HG03196 (cell line): Measurements from ENCODE around the gene CDV3.
A peak's percentile ranks its signal among the peaks of the same experiment; 100 is the strongest.
"Not testable (repeated sequence)": the region's sequence is repeated elsewhere in the genome, so short reads cannot be mapped to it uniquely, and the experiment has no call there.

Source experiments
- ATAC-seq: cut with Tn5 transposase; IDR thresholded peaks from one replicate; pipeline ENCODE4 v1.9.1; 2021; ENCODE audit not compliant: unreplicated experiment

The CDV3 gene, protein sequence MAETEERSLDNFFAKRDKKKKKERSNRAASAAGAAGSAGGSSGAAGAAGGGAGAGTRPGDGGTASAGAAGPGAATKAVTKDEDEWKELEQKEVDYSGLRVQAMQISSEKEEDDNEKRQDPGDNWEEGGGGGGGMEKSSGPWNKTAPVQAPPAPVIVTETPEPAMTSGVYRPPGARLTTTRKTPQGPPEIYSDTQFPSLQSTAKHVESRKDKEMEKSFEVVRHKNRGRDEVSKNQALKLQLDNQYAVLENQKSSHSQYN

DNA sequence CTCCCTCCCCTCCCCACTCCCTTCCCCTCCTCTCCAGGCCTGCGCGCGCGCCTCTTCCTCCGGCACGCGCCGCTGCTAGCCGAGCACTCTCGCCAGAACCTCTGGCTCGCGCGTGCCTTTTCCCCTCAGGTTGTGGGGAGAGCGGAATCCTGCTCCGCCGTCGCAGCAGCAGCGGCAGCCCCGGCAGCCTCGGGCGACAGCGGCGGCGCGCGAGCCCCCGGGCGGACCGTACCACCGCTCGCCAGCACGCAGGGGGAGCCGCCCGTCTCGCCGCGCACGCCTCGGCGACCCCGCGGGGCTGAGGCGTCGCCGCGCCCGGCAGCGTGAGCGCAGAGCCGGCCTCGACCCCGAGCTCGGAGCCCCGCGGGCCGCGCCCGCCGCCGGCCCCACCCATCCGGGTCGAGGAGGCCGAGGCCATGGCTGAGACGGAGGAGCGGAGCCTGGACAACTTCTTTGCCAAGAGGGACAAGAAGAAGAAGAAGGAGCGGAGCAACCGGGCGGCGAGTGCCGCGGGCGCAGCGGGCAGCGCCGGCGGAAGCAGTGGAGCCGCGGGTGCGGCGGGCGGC is at the start of gene CDV3:
TSS of gene CDV3 (plus strand) at position 58 of the 566 bp plus-strand sequence. CDS start at position 417, 359 bp downstream.
- ATAC-seq, result peak; percentile 20

DNA sequence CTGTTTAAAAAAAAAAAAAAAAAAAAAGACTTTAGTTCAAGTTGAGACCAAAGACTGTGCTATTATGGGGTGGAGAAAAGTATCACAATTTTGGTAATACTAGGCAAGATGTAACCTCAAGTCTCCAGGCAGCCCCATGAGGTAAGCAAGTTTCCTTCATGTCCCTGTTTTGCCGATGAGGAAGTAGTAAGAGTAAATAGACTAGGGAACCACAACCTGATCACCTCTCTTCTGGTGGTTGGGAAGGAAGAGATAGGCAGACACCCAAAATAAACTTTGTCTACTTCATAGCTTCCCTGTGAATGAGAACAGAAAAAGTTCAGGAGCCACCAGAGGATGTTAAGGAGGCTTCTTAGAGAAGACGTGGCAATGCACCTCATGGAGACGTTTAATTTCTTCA is 49.7 kb upstream of the CDV3 start:
- ATAC-seq, result not testable (repeated sequence)

DNA sequence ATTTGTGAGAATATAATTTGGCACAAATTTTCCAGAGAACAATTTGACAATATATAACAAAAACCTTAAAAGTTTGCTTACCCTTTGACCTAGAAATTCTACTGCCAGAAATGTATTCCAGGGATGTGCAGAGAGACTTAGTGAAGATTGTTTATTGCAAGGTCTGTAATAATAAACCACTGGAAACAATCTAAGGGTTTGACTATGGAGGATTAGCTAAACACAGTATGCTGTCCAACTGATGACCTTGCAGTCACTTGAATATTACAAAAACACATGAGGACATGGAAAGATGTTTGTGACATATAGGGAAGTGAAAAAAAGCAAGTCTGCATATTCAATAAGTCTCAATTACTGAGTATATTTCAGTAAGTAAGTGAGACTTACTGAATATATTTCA is 48.1 kb upstream of the CDV3 start:
- ATAC-seq, result no peak

DNA sequence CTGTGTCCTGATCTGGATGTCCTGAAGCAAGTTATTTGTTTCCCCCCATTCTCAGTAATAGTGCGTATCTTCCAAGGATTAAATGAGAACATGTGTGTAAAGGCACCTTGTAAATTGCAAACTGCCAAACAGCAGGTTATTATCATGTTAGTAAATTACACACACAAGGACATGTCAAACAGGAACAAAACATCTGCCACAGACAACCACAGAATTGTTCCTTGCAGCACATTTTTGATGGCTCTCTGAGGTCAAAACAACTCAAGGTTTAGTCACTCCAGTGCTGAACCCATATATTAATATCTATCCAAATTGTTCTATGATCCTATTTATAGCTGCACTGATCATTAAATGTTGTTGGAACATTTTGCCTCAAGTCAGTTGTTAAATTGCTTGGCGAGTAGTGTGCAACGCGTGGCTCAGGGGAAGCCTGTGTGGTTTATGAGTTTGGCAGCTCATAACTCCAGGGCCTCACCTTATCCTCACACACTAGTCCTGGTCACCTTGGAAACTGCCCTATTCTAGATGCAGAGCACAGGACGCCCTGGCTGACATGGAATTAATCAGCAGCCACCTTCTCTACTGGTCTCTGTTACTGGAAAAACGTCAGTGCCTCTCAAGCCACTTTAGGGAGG is 46.3 kb upstream of the CDV3 start:
- no peak for ATAC-seq

DNA sequence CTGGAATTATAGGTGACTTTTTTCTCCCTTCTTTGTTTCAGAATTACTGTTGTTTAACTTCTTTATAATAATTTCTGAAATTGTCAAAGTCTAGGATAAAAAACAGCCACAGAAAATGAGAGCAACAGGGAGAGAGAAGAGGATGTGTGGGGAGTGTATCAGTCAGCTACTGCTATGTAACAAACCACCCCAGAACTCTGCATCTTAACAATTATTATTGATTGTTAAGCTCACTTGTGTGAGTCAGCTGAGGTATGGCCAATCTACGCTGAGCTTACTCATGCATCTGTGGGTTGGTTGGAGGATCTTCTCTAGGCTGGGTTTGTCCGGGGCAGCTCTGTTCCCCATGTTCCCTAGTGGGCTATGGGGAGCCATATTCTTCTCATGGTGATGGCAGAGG is 43.7 kb upstream of the CDV3 start:
- no peak for ATAC-seq

DNA sequence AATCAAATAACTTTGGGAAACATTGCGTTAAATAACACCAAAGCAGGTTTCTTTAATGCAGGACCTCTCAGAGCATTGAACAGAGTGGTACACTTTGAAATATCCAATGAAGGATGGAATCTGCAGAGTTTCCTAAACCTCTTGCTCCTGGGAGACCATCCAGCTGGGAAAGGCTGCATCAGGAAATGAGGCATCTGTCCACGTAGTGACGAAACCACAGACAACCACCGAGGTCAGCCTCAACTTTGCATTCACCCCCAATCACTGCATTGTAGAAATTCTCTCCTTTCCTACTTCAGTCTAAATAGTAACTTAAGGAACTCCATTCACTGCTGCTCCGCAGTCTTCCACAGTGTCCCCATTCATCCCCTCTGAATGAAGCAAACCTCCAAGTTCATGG is 41.5 kb upstream of the CDV3 start:
- no peak for ATAC-seq

DNA sequence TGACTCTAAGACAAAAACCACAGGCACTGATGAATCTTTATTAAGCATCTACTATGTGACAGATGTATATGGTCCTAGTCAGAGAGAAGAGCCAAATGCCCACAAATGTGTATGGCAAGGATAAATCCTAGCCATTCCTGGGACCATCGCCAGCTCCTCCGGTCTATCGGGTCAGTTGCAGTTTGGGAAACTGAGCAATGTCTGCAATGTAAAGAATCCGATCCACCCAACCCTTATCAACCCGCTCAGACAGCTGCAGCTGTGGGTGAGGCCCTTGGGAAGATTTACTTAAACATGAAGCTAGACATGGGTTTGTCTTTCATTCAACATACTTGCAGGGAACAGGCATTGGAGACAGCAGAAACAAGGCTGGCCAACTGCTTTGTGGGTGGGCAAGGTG is 40.5 kb upstream of the CDV3 start:
- no peak for ATAC-seq

DNA sequence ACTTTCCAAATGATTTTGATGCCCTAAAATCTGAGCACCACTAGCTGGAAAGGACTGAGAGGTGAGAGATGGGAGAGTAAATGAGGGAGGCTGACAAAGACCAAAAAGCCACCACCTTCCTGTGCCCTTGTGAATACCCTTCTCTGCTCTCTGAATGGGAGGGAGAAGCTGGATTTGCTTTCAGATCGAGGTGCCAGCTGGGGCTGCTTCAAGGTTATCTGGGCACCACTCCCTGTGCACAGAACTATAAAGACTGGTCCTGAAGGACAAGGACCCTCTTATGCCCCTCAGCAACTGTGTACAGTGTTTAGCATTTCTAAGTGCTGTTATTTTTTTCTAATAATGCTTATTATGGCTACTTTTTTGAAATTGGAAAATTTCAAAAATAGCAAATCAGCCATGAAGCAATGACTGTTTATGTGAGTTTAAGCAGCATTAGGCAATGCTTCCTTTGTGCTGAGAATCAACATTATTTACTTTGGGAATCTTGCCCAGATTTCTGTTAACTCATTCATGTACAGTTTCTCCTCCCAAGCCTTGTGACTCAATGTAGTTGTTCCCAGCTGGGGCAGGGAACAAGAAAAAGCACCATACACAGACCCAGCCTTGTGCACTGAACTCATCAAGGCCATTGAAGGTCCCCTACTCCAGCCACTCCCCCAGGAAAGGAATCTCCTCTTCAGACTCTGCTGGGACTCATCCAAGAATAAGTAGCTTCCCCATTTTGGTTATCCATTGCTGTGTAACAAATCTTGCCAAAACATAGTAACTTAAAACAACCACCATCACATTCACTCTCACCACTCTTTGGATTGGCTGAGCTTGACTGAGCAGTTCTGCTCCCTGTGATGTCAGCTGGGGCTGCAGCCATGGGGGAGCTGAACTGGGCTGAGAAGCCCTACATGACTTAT is 37.3 kb upstream of the CDV3 start:
- ATAC-seq, result no peak

DNA sequence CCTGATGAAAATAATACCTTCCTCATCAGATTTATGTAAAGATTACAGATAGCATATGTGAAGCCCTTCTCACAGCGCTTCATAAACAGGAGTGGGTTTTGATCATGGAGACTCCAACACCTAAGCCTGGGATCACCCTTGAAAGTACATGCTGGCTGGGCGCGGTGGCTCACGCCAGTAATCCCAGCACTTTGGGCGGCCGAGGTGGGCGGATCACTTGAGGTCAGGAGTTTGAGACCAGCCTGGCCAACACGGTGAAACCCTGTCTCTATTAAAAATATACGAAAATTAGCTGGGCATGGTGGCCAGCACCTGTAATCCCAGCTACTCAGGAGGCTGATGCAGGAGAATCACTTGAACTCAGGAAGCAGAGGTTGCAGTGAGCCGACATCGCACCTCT is 36.4 kb upstream of the CDV3 start:
- ATAC-seq, result not testable (repeated sequence)

DNA sequence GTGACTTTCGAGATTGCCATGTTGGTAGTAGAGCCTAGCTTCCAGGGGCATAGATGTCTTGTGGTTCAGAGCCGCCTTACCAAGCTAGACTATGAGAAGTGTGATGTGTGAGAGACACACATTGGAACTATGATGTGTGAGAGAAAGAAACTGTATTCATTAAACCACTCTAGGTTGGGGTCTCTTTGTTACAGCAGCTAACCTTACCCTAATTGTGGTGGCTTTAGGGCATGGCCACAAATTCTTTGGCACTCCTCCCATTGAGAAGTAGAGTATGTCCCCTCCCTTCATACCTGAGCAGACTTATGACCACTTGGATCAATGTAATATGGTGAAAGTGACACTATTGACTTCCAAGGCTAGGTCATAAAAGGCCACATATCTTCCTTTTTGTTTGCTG is 35.3 kb upstream of the CDV3 start:
- ATAC-seq, result no peak

DNA sequence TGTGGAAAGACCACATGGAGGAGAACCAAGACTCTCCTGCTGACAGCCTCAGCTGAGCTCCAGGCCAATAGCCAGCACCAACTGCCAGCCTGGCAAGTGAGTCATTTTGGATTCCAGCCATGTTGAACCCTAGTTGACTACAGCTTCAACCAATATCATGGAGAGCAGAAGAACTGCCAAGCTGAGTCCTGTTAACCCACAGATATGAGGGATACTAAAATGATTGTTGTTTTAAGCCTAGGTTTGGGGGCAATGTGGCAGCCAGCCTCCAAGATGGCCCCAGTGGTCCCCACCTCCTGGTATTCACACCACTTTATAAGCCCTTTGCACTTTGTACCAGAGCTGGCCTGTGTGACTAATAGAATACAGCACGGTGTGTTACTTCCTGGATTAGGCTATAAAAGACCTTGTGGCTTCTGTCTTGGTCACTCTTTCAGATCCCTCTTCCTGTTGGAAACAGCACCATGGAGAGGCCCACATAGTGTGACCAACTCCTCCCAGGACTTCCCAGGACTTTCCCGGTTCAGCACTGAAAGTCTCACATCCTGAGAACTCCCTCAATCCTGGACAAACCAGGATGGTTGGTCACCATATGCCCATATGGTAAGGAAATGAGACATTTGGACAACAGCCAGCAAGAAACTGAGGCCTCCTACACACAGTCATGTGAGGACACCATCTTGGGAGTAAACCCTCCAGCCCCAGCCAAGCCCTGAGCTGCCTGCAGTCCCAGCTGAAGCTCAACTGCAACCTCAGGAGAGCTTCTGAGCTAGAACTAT is 32.4 kb upstream of the CDV3 start:
- peak; percentile 75 for ATAC-seq

DNA sequence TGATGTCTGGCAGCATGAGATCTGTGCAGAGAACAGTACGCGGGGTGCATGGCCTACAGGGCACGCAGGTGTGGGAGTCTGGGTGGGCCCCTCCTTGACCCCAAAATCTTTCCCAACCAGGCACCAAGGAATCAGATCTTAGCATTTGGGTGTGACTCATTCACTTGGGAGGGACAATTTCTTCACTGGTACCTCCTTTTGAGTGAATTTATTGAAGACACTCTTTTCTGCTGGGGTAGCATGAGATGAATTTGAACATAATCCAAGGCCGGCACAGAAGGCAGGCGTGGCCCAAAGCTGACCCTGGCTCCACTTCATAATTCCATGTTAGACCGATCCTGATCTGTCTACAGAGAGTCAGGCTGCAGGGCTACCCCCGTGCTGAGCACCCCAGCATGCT is 30.6 kb upstream of the CDV3 start:
- no peak for ATAC-seq

DNA sequence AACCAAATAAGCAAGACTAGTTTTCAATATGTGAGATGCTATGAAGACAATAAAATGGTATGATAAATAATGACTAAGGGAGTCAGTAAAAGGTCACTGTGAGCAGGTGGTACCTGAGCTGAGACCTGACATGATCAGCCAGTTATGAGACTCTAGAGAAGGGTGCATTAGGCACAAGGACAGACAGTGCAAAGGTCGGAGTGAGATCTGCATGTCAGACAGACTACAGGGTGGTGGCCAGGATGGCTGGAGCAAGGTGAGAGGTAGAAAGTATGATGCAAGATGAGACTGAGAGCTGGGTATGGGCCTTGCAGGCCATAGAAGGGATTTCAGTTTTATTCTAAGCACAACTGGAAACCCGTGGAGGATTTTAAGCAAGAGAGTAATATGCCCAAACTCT is 28.5 kb upstream of the CDV3 start:
- ATAC-seq, result not testable (repeated sequence)

DNA sequence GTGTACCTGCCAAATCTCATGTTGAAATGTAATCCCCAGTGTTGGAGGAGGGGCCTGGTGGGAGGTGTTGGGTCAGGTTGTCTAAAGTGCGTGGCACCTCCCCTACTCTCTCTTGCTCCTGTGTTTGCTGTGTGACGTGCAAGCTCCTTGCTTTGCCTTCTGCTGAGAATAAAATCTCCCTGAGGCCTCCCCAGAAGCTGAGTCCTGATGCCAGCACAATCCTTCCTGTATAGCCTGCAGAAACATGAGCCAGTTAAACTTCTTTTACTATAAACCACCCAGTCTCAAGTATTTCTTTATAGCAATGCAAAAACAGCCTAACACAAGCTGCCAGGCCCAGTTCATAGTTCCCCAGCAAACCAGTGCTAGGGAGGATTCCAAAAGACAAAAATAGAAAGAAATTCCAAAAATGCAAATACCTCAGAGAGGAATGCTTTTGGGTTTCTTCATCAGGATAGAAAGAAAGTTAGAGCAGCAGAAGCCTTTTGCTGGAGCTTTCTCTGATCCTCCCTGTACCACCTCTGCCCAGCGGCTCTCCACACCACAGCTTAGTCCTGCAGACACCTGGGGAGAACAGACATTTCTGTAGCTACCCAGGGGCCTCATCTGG is 25.9 kb upstream of the CDV3 start:
- ATAC-seq, result no peak

DNA sequence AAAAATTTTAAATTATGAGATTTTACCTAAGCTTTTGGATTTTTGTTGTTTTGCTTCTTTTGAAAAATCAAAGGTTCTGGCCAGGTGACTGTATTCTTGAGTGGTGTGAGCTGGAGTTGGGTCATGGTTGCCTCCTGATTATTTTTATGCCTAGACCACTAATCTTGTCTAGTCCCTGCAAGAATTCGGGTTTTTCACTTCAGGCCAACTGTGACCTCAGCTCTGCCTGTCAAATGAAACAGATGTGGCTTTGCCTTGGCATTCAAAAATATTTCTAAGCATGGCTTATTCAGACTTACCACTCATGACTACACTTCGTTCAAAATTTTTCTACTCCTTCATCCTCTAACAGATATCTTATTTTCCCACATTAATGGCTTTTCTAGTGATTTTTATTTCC is 25.4 kb upstream of the CDV3 start:
- no peak for ATAC-seq

DNA sequence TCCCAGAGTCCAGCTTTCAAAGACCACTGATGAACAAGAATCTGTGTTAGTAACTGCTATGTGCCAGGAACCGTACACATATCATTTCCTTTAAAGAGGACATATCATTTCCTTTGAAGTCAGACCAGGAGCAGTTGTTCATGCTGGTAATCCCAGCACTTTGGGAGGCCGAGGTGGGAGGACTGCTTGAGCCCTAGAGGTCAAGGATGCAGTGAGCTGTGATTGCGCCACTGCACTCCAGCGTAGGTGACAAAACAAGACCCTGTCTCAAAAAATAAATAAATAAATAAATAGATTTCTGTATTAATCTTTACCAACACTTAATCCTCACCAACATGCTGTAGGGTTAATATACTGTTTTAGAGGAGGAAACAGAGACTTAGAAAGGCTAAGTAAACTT is 23.9 kb upstream of the CDV3 start:
- ATAC-seq, result no peak

DNA sequence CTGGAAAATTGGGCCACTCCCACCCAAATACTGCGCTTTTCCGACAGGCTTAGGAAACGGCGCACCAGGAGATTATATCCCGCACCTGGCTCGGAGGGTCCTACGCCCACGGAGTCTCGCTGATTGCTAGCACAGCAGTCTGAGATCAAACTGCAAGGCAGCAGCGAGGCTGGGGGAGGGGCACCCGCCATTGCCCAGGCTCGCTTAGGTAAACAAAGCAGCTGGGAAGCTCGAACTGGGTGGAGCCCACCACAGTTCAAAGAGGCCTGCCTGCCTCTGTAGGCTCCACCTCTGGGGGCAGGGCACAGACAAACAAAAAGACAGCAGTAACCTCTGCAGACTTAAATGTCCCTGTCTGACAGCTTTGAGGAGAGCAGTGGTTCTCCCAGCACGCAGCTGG is 21.9 kb upstream of the CDV3 start:
- not testable (repeated sequence) for ATAC-seq

DNA sequence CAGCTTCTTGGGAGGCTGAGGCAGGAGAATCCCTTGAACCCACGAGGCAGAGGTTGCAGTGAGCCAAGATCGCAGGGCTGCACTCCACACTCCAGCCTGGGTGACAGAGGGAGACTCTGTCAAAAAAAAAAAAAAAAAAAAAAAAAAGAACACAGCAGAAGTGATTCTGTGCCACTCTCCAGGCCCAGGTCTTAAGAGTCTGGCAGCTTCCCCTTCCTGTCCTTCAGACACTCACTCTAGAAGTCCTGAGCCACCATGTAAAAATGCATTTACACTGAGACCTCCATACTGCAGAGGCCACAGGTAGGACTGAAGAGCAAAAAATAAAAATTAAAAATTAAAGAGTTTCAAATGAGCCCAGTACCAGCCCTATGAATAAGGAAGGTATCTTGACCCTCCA is 11.8 kb upstream of the CDV3 start:
- no peak for ATAC-seq

DNA sequence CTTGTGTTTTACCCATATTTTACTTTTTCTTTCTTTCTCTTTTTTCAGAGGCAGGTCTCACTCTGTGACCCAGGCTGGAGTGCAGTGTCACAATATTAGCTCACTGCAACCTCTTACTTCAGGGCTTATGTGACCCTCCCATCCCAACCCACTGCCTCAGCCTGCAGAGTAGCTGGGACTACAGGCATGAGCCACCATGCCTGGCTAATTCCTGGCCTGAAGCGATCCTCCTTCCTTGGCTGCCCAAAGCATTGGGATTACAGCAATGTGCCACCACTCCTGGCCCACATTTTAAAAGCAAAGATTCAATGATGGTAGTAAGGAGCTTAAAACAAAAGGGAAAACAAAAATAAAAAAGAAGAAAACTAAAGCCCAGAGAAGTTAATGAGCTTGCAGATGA is 11.1 kb upstream of the CDV3 start:
- ATAC-seq, result no peak

DNA sequence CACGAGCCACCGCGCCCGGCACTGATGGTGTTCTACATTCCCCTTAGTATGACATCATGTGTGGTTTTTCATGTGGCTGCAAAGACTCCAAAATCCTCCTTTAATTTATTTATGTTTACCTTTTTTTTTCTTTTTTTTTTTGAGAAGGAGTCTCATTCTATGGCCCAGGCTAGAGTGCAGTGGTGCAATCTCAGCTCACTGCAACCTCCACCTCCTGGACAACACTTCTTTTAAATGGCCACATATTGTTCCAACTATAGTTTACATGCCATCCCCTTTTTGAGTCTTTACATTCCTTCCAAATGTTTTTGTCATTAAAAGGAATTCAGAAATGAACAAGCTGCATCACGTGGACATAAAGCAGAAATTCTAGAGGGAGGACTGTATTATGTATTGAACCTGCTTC is 10.3 kb upstream of the CDV3 start:
- ATAC-seq, result no peak
